IMR-90 (cell line): Measurements from ENCODE around the gene PIGU. TPM values are rescaled to one million over a fixed set of nuclear protein-coding genes. Genes with fewer than 3 reads are reported as not detected.

Experiments
- ATAC-seq: fragments of 200-7000 bp; cut with Tn5 transposase; 2 replicates; pipeline ENCODE4 v1.9.1; 2020; ENCODE audit warnings: low read depth, mild to moderate bottlenecking, moderate library complexity
- BruUV-seq: library from RNA; stranded (reverse); fragments of 400-500 nt; replicated peaks from 2 replicates; lab custom pipeline; 2021; lab: Mats Ljungman, UMichigan
- CTCF ChIA-PET: fragments of 300-600 bp; formaldehyde crosslinking; extraction: SDS; loops from one replicate; lab custom pipeline; 2021; ENCODE audit warnings: antibody characterized with exemption; lab: Yijun Ruan, JAX
- POLR2A ChIA-PET: fragments of 300-600 bp; sonication (Branson Sonifier 250); formaldehyde crosslinking; loops from one replicate; lab custom pipeline; 2022; ENCODE audit warnings: antibody characterized with exemption; ENCODE audit not compliant: unreplicated experiment; lab: Charles Lee
- DNase-seq: peaks from one replicate; pipeline ENCODE4 v3.0.0; 2013
- H2AFZ ChIP-seq: replicated peaks from 2 replicates; pipeline ENCODE3; 2013; ENCODE audit warnings: low read length, mild to moderate bottlenecking; ENCODE audit not compliant: poor library complexity
- H2AK5ac ChIP-seq: 2 replicates; pipeline ENCODE4 v1.6.1; 2013; ENCODE audit warnings: low read depth, low read length, inconsistent platforms
- H2AK9ac ChIP-seq: replicated peaks from 2 replicates; pipeline ENCODE3; 2013; ENCODE audit warnings: mild to moderate bottlenecking, low read depth, low read length, moderate library complexity; ENCODE audit not compliant: poor library complexity
- H2BK120ac ChIP-seq: 2 replicates; pipeline ENCODE4 v1.6.1; 2013; ENCODE audit warnings: low read depth, low read length, inconsistent platforms
- H2BK15ac ChIP-seq: 3 replicates; pipeline ENCODE4 v1.6.1; 2013; ENCODE audit warnings: low read depth, low read length, inconsistent platforms
- H2BK20ac ChIP-seq: 2 replicates; pipeline ENCODE4 v1.6.1; 2013; ENCODE audit warnings: low read depth, mild to moderate bottlenecking, inconsistent platforms, low read length, moderate library complexity
- H2BK5ac ChIP-seq: 2 replicates; pipeline ENCODE4 v1.6.1; 2013; ENCODE audit warnings: mild to moderate bottlenecking, low read depth, low read length, inconsistent platforms; ENCODE audit not compliant: poor library complexity, severe bottlenecking
- H3K14ac ChIP-seq: replicated peaks from 2 replicates; pipeline ENCODE4 v1.6.1; 2013; ENCODE audit warnings: low read depth, low read length, inconsistent platforms
- H3K18ac ChIP-seq: 2 replicates; pipeline ENCODE4 v1.6.1; 2013; ENCODE audit warnings: low read depth, low read length, control low read depth
- H3K23ac ChIP-seq: 2 replicates; pipeline ENCODE4 v1.6.1; 2013; ENCODE audit warnings: low read depth, low read length, inconsistent platforms
- H3K27ac ChIP-seq: 2 replicates; pipeline ENCODE4 v1.5.1; 2013; ENCODE audit warnings: mild to moderate bottlenecking, control low read depth, low read length; ENCODE audit not compliant: insufficient read depth
- H3K27me3 ChIP-seq: 2 replicates; pipeline ENCODE4 v1.6.1; 2013; ENCODE audit warnings: low read length; ENCODE audit not compliant: control insufficient read depth, insufficient read depth
- H3K36me3 ChIP-seq: 2 replicates; pipeline ENCODE4 v1.6.1; 2013; ENCODE audit warnings: low read length, mixed read lengths; ENCODE audit not compliant: control insufficient read depth, insufficient read depth
- H3K4ac ChIP-seq: 2 replicates; pipeline ENCODE4 v1.6.1; 2013; ENCODE audit warnings: low read depth, low read length, inconsistent platforms
- H3K4me1 ChIP-seq: 2 replicates; pipeline ENCODE4 v1.6.1; 2013; ENCODE audit warnings: low read length, mixed read lengths; ENCODE audit not compliant: control insufficient read depth, insufficient read depth
- H3K4me2 ChIP-seq: 2 replicates; pipeline ENCODE4 v1.6.1; 2013; ENCODE audit warnings: low read depth, mild to moderate bottlenecking, control low read depth, low read length, moderate library complexity
- H3K4me3 ChIP-seq: 2 replicates; pipeline ENCODE4 v1.5.1; 2013; ENCODE audit warnings: low read depth, mild to moderate bottlenecking, control low read depth, low read length, moderate library complexity; ENCODE audit not compliant: insufficient read depth
- H3K56ac ChIP-seq: 2 replicates; pipeline ENCODE4 v1.6.1; 2013; ENCODE audit warnings: low read length, inconsistent platforms; ENCODE audit not compliant: insufficient read depth; ENCODE audit errors: extremely low read depth
- H3K79me1 ChIP-seq, 2 experiments: 2 replicates each; pipeline ENCODE4 v1.6.1; 2013; ENCODE audit warnings: low read length in 2 of 2, inconsistent platforms in 1 of 2, low read depth in 1 of 2
- H3K9ac ChIP-seq: 2 replicates; pipeline ENCODE4 v1.6.1; 2013; ENCODE audit warnings: low read depth, low read length, control low read depth
- H3K9me1 ChIP-seq: 2 replicates; pipeline ENCODE4 v1.6.1; 2013; ENCODE audit warnings: low read length, inconsistent platforms; ENCODE audit not compliant: insufficient read depth
- H3K9me3 ChIP-seq: 2 replicates; pipeline ENCODE4 v1.6.1; 2013; ENCODE audit warnings: low read length; ENCODE audit not compliant: control insufficient read depth, insufficient read depth
- H4K20me1 ChIP-seq: 2 replicates; pipeline ENCODE4 v1.6.1; 2013; ENCODE audit warnings: low read length, inconsistent platforms; ENCODE audit not compliant: insufficient read depth
- H4K5ac ChIP-seq: 2 replicates; pipeline ENCODE4 v1.6.1; 2013; ENCODE audit warnings: mild to moderate bottlenecking, low read depth, low read length, control low read depth
- H4K8ac ChIP-seq, 2 experiments: 2 replicates each; pipeline ENCODE4 v1.6.1; 2013; ENCODE audit warnings: low read depth in 2 of 2, low read length in 2 of 2, control low read depth in 1 of 2, inconsistent platforms in 1 of 2
- H4K91ac ChIP-seq: 2 replicates; pipeline ENCODE4 v1.6.1; 2013; ENCODE audit warnings: low read depth, low read length, inconsistent platforms; ENCODE audit not compliant: insufficient read depth
- CEBPB ChIP-seq: IDR thresholded peaks from 2 replicates; pipeline ENCODE4 v1.6.1; 2012; ENCODE audit warnings: low read depth, low read length, improper control_type of control experiment
- MXI1 ChIP-seq: IDR thresholded peaks from 2 replicates; pipeline ENCODE4 v1.6.1; 2012; ENCODE audit warnings: low read depth, mild to moderate bottlenecking, low read length, moderate library complexity, borderline replicate concordance
- POLR2A ChIP-seq: IDR thresholded peaks from 2 replicates; pipeline ENCODE4 v1.6.1; 2012; ENCODE audit warnings: mild to moderate bottlenecking, low read depth, low read length
- RCOR1 ChIP-seq: IDR thresholded peaks from 2 replicates; pipeline ENCODE4 v1.6.1; 2012; ENCODE audit warnings: mild to moderate bottlenecking, low read length, improper control_type of control experiment; ENCODE audit not compliant: insufficient replicate concordance
- RFX5 ChIP-seq: IDR thresholded peaks from 2 replicates; pipeline ENCODE4 v1.8.0; 2012; ENCODE audit warnings: low read depth, mild to moderate bottlenecking, low read length, moderate library complexity
- SMC3 ChIP-seq: fragments of 150-350 bp; IDR thresholded peaks from 2 replicates; pipeline ENCODE4 v1.6.1; 2016; ENCODE audit warnings: low read depth, mild to moderate bottlenecking, antibody characterized with exemption, low read length, moderate library complexity
- WGBS, 2 experiments: methylation state at CpG; one replicate each; pipeline versions ENCODE4 v1.1.5 to v1.1.7; 2013; ENCODE audit warnings: missing lambda C conversion rate in 2 of 2; ENCODE audit not compliant: insufficient read length in 1 of 2; ENCODE audit errors: extremely low coverage in 2 of 2; 5-methylcytosine and 5-hydroxymethylcytosine counted together
- dilution Hi-C: fragments of 300-500 bp; cut with HindIII; formaldehyde crosslinking; loops from one replicate; pipeline ENCODE4 v1.14.3; 2018; ENCODE audit warnings: low sequenced_read_pairs; ENCODE audit not compliant: unreplicated experiment
- in situ Hi-C: fragments of 300-500 bp; cut with MboI; formaldehyde crosslinking; loops from 3 replicates; pipeline ENCODE4 v1.14.3; 2019; ENCODE audit warnings: low sequenced_read_pairs, inconsistent platforms, mixed read lengths
- intact Hi-C: fragments of 100-400 bp; cut with micrococcal nuclease; formaldehyde crosslinking; loops from 2 replicates; pipeline ENCODE4 v1.10.0; 2022
- polyA plus RNA-seq, 3 experiments: library from polyadenylated mRNA; depleted of rRNA; stranded (reverse); fragments of >200 nt; gene quantifications; 2 replicates each; pipeline ENCODE4 v1.2.3, GENCODE V29; 2012; ENCODE audit warnings: low replicate concordance in 1 of 3
- total RNA-seq: library from RNA; depleted of rRNA; stranded (reverse); fragments of >200 nt; gene quantifications from 2 replicates; pipeline ENCODE4 v1.2.3, GENCODE V29; 2012
- TF ChIP-seq, protein P1 (sequence below): fragments of 150-350 bp; IDR thresholded peaks from 2 replicates; pipeline ENCODE4 v1.6.1; 2017; ENCODE audit warnings: mild to moderate bottlenecking, antibody characterized with exemption, low read length, low read depth
- TF ChIP-seq, protein P2 (sequence below): conservative IDR thresholded peaks from 2 replicates; pipeline ENCODE4 v1.5.1; 2012; ENCODE audit warnings: mild to moderate bottlenecking, low read depth, low read length, improper control_type of control experiment

Gene PIGU
- total and polyA plus RNA-seq, 2 of the 4 experiments (the other 2 are of a cell fraction) = 11.1 to 31.1 TPM

DNA sequence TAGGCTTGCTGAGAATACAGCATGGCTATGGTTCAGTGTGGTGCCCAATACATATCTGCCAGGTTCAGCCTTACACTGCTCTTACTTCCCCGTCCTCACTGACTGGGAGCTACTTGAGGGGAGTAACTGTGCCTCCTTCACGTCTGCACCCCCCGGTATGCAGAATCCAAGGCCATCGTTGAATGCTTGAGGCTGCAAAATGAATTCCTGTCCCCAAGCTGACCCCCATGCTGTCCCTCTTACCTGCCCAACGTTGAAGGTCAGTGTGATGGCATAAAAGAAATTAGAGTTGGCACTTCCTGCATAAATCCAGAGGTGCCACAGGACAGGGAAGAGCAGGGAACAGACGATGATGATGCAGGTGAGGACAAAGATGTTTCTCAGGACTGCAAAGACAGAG is 102.0 kb downstream of the PIGU start:
- Histone ChIP-seq H4K91ac (no peak overlapping the region), H4K5ac (no peak overlapping the region), H3K4ac (no peak overlapping the region), H3K18ac (no peak overlapping the region), H3K23ac (no peak overlapping the region), H4K8ac (no peak overlapping the region), H2BK15ac (no peak overlapping the region), H2BK20ac (no peak overlapping the region), H3K27ac (no peak overlapping the region), H3K9me1 (peaks cover 10% of the 10 kb centered on the region), H3K4me2 (no peak overlapping the region), H3K4me1 (peaks cover 5% of the 10 kb centered on the region), H3K27me3 (no peaks in the 10 kb centered on the region), H3K14ac (no peak overlapping the region), H2BK5ac (no peak overlapping the region), H3K36me3 (0 out of 2 replicates have a peak, but pooled peaks cover 1% of the 10 kb centered on the region), H4K20me1 (no peaks in the 10 kb centered on the region), H3K9me3 (no peaks in the 10 kb centered on the region), H2AK9ac (no peak overlapping the region), H3K9ac (no peak overlapping the region), H2AK5ac (no peak overlapping the region; the same call in 1 of the 2 replicates), H3K56ac (no peak overlapping the region), H2AFZ (no peak overlapping the region), H2BK120ac (no peak overlapping the region), H3K4me3 (no peak overlapping the region), H3K79me1 (no peaks in the 10 kb centered on the region)
- TF ChIP-seq POLR2A = no peak
- no peak for TF ChIP-seq RCOR1
- TF ChIP-seq SMC3 = no peak
- no peak for TF ChIP-seq MXI1
- no peak for TF ChIP-seq CEBPB
- TF ChIP-seq, protein P1, sequence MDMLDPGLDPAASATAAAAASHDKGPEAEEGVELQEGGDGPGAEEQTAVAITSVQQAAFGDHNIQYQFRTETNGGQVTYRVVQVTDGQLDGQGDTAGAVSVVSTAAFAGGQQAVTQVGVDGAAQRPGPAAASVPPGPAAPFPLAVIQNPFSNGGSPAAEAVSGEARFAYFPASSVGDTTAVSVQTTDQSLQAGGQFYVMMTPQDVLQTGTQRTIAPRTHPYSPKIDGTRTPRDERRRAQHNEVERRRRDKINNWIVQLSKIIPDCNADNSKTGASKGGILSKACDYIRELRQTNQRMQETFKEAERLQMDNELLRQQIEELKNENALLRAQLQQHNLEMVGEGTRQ = no peak
- no peak for TF ChIP-seq RFX5
- TF ChIP-seq, protein P2, sequence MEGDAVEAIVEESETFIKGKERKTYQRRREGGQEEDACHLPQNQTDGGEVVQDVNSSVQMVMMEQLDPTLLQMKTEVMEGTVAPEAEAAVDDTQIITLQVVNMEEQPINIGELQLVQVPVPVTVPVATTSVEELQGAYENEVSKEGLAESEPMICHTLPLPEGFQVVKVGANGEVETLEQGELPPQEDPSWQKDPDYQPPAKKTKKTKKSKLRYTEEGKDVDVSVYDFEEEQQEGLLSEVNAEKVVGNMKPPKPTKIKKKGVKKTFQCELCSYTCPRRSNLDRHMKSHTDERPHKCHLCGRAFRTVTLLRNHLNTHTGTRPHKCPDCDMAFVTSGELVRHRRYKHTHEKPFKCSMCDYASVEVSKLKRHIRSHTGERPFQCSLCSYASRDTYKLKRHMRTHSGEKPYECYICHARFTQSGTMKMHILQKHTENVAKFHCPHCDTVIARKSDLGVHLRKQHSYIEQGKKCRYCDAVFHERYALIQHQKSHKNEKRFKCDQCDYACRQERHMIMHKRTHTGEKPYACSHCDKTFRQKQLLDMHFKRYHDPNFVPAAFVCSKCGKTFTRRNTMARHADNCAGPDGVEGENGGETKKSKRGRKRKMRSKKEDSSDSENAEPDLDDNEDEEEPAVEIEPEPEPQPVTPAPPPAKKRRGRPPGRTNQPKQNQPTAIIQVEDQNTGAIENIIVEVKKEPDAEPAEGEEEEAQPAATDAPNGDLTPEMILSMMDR = no peak
- dilution Hi-C loops = no loop called here
- intact Hi-C loops = loop anchor here (10.0 kb wide), 1 partner anchor 390 kb away; no protein-coding TSS in a partner anchor
- BruUV-seq = no TSS peak
- ChIA-PET CTCF (no interaction called here), POLR2A (no interaction called here)
- WGBS, 2 experiments = 67% methylated on average over 1 of the region's 6 CpGs; no CpG with 5 or more reads in 1 of the 2 experiments
- in situ Hi-C loops = no loop called here
- ATAC-seq (no peak), DNase-seq (no peak)
